Spleen (tissue), 7 donors: ENCODE data around the gene MUC2.

Experiments
- CTCF ChIP-seq, 11 experiments: fragments of 200-600 bp in 7 of 11; fragments of 450-650 bp in 4 of 11; sonication (generic) in 4 of 11; IDR thresholded peaks in 8 of 11; conservative IDR thresholded peaks in 3 of 11; 1 replicate in 7 of 11; 2 replicates in 4 of 11; pipeline versions ENCODE4 v1.4.0 to v1.8.0; 2016 to 2021; ENCODE audit warnings: antibody characterized with exemption in 11 of 11, inconsistent platforms in 4 of 11, mild to moderate bottlenecking in 1 of 11
- POLR2A ChIP-seq, 3 donors: fragments of 450-650 bp; IDR thresholded peaks; one replicate each; pipeline ENCODE4 v1.5.1; 2017; ENCODE audit warnings: antibody characterized with exemption in 3 of 3, mild to moderate bottlenecking in 1 of 3
- donor health status: DM: no; HTN: no; CAD: no; lungs with moderate emphysema.
- donor health status: DM: no; HTN: no; CAD: no.
- donor health status: DM: no; HTN: no; CAD: no.

GRCh38 chr11:1041471-1041870 is 33.2 kb upstream of the MUC2 start:
- TF ChIP-seq CTCF (IDR thresholded peaks at IDR 0.05 in 8 of 11, conservative IDR thresholded peaks at IDR 0.05 in 3 of 11) = no peak
- TF ChIP-seq POLR2A (IDR thresholded peaks at IDR 0.05) = no peak
